Activated CD4-positive, alpha-beta T cell treated with anti-CD3 and anti-CD28 coated beads, Interleukin-2, amount 10 ng/mL, durations not matched to agents 24 days and 14 days (primary cell): ENCODE measurements around the gene DLGAP1. TPM values are rescaled to one million over a fixed set of nuclear protein-coding genes. Genes with fewer than 3 reads are reported as not detected.
"Not testable (repeated sequence)": the region's sequence is repeated elsewhere in the genome, so short reads cannot be mapped to it uniquely, and the experiment has no call there.

Source experiments
- DNase-seq: peaks from one replicate; pipeline ENCODE4 v3.0.0; 2022
- H3K27ac Mint-ChIP-seq: one replicate; pipeline ENCODE4 v1.8.0; 2022; ENCODE audit warnings: mild to moderate bottlenecking, mixed read lengths
- H3K27me3 Mint-ChIP-seq: one replicate; pipeline ENCODE4 v1.8.0; 2022; ENCODE audit warnings: mixed read lengths
- H3K36me3 Mint-ChIP-seq: one replicate; pipeline ENCODE4 v1.8.0; 2022; ENCODE audit warnings: low read depth, mild to moderate bottlenecking, mixed read lengths
- H3K4me1 Mint-ChIP-seq: one replicate; pipeline ENCODE4 v1.8.0; 2021; ENCODE audit warnings: mixed read lengths
- H3K4me3 Mint-ChIP-seq: one replicate; pipeline ENCODE4 v1.8.0; 2022; ENCODE audit warnings: mild to moderate bottlenecking, moderate library complexity, mixed read lengths
- H3K9me3 Mint-ChIP-seq: one replicate; pipeline ENCODE4 v1.8.0; 2021; ENCODE audit warnings: mixed read lengths
- intact Hi-C: fragments of 100-400 bp; cut with micrococcal nuclease; formaldehyde crosslinking; loops from one replicate; pipeline ENCODE4 v1.15.1; 2023
- total RNA-seq: library from RNA; stranded (reverse); gene quantifications from 2 replicates; pipeline ENCODE4 v1.2.3, GENCODE V29; 2022

Gene DLGAP1
- total RNA-seq, 1 donor from 2014 or later: 1.5 TPM

DNA sequence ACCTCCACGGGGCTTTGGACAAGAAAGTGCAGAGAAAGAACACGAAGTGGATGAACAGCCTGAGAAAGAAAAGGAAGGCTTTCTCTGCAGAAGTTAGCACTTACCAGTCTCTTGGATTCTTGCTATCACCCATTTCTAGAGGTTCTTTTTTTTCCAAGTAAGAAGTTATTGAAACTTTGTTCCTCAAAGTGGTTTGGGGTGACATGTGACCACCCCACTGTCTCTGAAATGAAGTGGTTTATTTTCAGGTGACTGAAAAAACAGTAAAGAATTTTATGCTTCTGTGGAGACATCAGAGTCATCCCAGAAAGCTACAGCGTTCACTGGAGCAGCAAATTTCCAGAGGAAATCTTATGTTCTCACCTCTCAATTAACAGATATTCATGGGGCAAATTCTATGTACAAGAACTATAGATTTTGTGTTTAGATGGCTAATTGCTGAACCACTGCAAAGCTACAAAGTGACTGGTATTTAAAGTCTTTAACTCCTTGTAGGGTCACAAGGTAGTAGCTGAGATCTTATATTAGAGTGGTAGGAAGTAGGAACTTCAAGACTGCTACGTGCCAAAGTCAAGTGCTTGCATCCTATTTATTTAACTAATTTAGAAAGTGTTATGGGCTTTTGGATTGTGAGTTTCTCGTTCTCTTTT is 737.6 kb downstream of the DLGAP1 start:
- intact Hi-C loops: no loop called here
- H3K4me3 Mint-ChIP-seq: no peak overlapping the region
- no peak overlapping the region for H3K27ac Mint-ChIP-seq
- no peaks in the 10 kb centered on the region for H3K36me3 Mint-ChIP-seq
- H3K27me3 Mint-ChIP-seq: peaks cover 16% of the 10 kb centered on the region
- no peaks in the 10 kb centered on the region for H3K9me3 Mint-ChIP-seq
- H3K4me1 Mint-ChIP-seq: peaks cover 3% of the 10 kb centered on the region
- no peak for DNase-seq

DNA sequence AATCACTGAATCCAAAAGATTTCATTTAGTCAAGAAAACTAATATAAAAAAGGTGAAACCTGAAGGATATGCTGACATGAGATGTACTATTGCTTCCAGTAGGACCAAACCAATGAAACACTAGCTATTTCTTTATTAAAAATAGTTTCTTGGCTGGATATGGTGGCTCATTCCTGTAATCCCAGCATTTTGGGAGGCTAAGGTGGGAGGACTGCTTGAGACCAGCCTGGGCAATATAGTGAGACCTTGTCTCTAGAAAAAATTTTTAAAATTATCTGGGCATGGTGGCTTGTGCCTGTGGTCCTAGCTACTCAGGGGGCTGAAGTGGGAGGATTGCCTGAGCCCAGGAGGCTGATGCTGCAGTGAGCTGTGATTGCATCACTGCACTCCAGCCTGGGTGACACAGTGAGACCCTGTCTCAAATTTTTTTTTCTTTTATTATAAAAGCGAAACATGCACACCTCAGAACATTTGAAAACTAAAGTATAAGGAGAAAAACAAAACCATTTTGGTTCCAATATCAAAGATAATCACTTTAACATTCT is 738.9 kb downstream of the DLGAP1 start:
- intact Hi-C loops: no loop called here
- H3K27me3 Mint-ChIP-seq: peaks cover 14% of the 10 kb centered on the region
- no peaks in the 10 kb centered on the region for H3K36me3 Mint-ChIP-seq
- DNase-seq: no peak
- H3K27ac Mint-ChIP-seq: no peak overlapping the region
- no peak overlapping the region for H3K4me3 Mint-ChIP-seq
- H3K9me3 Mint-ChIP-seq: no peaks in the 10 kb centered on the region
- peaks cover 3% of the 10 kb centered on the region for H3K4me1 Mint-ChIP-seq

DNA sequence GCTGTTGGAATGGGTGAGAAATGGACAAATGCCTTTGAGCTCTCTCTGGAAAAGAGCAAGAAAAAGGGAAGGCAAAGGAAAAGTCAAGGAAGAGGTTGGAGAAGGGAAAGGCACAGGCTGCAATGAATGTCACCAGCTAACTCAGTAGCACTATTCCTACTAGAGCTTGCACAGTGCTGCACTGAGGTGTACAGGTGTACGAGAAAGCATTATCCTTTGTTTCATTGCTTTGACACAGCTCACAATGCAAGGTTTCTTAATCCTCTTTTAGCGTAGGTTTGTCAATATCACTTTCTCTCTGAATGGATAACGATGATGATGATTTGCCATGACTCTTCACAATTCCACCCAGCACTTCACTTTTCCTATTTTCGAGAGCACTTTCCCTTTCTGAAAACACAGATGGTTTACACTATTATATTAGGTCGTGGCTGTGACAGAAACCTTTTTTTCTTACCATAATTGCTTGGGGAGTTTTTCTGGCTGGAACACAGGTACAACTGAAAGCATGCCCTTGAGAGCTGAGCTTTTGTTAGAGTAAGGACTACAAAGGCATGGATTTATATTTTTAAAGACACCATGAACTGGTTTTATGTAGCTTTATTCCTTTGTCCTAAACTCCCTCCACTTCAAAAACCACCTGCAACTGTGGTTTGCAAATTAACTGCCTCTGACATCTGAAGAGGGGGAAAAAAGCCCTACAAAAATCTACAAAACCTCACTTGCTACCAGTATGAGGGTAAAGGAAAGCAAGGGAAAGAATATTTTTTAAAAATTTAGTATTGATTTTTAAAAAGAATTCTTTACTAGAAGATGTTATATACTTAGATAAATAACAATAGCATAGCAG is 739.7 kb downstream of the DLGAP1 start:
- Mint-ChIP-seq H3K27me3 (peaks cover 13% of the 10 kb centered on the region), H3K4me3 (no peak overlapping the region), H3K4me1 (peaks cover 3% of the 10 kb centered on the region), H3K9me3 (no peaks in the 10 kb centered on the region), H3K27ac (no peak overlapping the region), H3K36me3 (no peaks in the 10 kb centered on the region)
- intact Hi-C loops: no loop called here
- no peak for DNase-seq

DNA sequence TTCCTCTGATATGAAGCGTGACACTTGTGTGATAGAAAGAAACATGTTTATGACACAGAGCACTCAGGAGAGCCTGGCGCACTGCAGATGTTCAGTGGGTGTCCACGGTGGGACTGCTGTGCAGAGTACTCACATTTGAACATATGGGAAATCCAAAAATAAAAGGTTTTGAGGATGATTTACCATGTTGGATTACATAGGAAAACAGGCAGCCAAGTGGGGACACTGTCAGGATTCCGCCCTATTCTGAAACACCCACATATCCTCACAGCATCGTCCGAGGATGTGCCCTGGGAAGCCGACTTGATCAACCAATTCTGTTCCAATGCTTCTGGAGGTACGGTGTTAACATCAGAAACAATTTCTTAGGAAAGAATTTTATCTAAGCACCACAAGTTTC is 741.4 kb downstream of the DLGAP1 start:
- intact Hi-C loops: no loop called here
- H3K36me3 Mint-ChIP-seq: no peaks in the 10 kb centered on the region
- peaks cover 17% of the 10 kb centered on the region for H3K27me3 Mint-ChIP-seq
- H3K4me3 Mint-ChIP-seq: no peak overlapping the region
- H3K27ac Mint-ChIP-seq: no peak overlapping the region
- peaks cover 3% of the 10 kb centered on the region for H3K4me1 Mint-ChIP-seq
- DNase-seq: no peak
- no peaks in the 10 kb centered on the region for H3K9me3 Mint-ChIP-seq

DNA sequence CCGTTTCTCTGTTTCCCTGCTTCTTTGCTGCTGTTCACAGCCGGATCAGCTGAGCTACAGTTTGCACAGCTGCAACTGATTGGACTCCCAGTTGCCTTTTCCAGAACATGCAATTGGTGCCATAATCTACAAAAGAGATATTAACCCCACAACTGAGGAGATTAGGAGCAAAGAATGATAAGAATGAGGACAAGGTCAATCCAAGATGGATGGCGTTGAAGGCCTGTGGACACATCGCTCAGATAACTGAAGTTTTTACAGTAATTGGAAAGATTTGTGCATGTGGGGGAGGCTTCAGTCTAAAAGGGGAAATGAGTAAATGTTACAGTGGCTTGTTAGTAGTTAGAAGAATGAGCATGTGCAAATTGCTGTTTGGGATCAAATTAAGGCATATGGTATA is 741.9 kb downstream of the DLGAP1 start:
- peaks cover 19% of the 10 kb centered on the region for H3K27me3 Mint-ChIP-seq
- no peaks in the 10 kb centered on the region for H3K36me3 Mint-ChIP-seq
- intact Hi-C loops: no loop called here
- no peak overlapping the region for H3K27ac Mint-ChIP-seq
- H3K4me3 Mint-ChIP-seq: no peak overlapping the region
- H3K4me1 Mint-ChIP-seq: peaks cover 3% of the 10 kb centered on the region
- no peak for DNase-seq
- H3K9me3 Mint-ChIP-seq: no peaks in the 10 kb centered on the region

DNA sequence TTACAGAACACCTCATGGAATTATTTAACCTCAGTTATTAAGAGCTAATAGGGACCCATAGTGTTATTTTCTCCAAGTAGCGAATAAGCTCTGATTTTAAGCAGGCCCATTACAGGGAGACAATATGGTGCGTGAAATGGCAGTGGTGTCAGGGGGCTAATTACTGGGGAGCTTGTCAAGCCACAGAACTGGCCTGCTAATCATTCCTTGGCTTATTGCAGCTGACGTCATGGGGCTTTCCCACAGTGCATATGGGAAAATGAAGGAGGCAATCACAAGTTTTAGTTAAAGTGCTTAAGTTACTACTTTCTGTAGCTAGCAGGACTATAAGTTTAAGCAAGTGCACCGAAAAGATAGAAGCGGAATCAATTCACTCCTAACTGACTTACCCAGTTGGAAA is 742.6 kb downstream of the DLGAP1 start:
- Mint-ChIP-seq H3K27me3 (peaks cover 18% of the 10 kb centered on the region), H3K27ac (no peak overlapping the region), H3K9me3 (no peaks in the 10 kb centered on the region), H3K4me1 (peaks cover 3% of the 10 kb centered on the region), H3K36me3 (no peaks in the 10 kb centered on the region), H3K4me3 (no peak overlapping the region)
- DNase-seq: no peak
- intact Hi-C loops: no loop called here

DNA sequence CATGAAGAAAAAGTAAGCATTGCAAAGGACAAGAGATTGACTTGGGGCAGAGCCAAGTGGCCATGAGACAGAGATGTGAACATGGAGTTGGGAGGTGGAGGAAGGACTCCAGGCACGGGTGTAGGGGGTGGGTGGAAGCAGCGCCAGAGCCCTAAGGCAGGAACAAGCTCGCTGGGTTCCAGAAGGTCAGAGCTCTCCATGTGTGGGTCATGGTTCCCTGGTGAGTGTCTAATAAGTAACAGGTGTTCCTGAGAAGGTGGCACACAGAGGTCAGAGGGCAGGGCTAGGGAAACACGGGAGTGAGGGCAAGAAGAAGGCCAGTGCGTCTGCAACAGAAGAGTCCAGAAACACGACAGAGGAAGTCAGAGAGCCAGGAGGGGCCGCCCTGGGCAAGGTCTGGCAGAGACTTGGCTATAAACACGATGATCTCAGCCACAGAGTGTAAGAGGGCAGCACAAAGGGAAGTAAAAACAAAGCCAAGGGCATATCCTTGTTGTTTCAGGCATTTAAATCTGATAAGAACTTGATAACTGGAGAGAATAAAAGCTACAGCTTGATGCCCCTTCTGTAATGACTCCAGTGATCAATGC is 744.3 kb downstream of the DLGAP1 start:
- peaks cover 3% of the 10 kb centered on the region for H3K4me1 Mint-ChIP-seq
- no peaks in the 10 kb centered on the region for H3K36me3 Mint-ChIP-seq
- no peak overlapping the region for H3K4me3 Mint-ChIP-seq
- intact Hi-C loops: no loop called here
- H3K9me3 Mint-ChIP-seq: no peaks in the 10 kb centered on the region
- peaks cover 18% of the 10 kb centered on the region for H3K27me3 Mint-ChIP-seq
- no peak for DNase-seq
- H3K27ac Mint-ChIP-seq: no peak overlapping the region

DNA sequence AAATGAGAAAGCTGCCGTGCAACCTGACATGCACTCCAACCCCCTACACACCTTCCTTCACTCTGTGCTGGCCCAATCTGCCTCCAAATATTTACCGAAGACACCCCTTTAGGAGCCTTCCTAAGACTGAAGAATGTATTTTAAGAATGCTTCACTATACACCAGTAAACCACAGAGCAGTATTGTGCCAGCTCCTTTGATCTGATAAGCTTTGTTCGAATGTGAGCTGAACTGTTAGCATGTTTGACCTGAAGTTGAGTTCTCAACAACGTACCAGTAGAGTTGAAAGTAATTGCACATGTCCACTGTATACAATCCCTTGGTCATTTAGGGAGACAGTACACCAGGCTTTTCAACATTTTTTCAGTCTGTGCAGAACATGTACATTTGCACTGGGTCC is 745.9 kb downstream of the DLGAP1 start:
- H3K4me3 Mint-ChIP-seq: no peak overlapping the region
- H3K9me3 Mint-ChIP-seq: no peaks in the 10 kb centered on the region
- intact Hi-C loops: no loop called here
- H3K27ac Mint-ChIP-seq: no peak overlapping the region
- peaks cover 11% of the 10 kb centered on the region for H3K27me3 Mint-ChIP-seq
- no peaks in the 10 kb centered on the region for H3K36me3 Mint-ChIP-seq
- DNase-seq: no peak
- no peaks in the 10 kb centered on the region for H3K4me1 Mint-ChIP-seq

DNA sequence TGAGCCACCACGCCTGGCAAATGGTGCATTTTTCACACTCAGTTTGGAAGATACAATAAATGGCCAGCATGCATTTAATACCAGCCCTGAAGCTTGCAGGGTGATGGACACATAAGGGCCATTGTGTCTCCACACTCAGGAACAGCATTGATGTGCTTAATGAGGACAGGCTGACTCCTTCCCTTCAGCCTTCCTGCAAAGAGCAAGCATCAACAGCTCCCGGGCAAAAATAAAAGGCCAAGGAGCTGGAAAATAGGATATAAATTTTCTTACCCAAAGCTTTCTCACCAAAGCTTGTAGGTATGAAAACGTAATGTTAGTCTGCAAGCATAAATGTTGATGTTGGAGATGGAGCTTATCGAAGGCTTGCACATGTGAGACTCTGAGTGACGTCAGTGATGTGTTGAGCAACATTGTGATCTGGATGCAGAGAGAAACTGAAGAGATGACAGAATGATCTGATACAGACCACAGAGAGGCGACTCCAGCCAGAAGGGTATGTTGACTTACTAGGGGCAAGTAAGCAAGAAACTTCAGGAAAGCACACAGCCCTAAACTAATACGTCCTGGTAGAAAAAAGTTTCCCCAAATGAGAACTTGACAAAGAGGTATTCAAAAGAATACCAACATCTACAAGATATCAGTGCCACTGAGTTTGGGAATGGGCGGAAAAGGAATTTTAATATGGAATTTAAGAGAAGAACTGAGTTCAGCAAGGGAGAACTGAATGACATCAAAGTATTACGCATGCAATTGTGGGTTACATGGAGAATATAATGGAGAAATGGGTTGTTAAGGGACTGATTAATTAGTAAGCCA is 748.6 kb downstream of the DLGAP1 start:
- intact Hi-C loops: no loop called here
- Mint-ChIP-seq H3K27ac (no peak overlapping the region), H3K36me3 (no peaks in the 10 kb centered on the region), H3K4me3 (no peak overlapping the region), H3K9me3 (no peaks in the 10 kb centered on the region), H3K27me3 (peaks cover 27% of the 10 kb centered on the region), H3K4me1 (peaks cover 3% of the 10 kb centered on the region)
- no peak for DNase-seq

DNA sequence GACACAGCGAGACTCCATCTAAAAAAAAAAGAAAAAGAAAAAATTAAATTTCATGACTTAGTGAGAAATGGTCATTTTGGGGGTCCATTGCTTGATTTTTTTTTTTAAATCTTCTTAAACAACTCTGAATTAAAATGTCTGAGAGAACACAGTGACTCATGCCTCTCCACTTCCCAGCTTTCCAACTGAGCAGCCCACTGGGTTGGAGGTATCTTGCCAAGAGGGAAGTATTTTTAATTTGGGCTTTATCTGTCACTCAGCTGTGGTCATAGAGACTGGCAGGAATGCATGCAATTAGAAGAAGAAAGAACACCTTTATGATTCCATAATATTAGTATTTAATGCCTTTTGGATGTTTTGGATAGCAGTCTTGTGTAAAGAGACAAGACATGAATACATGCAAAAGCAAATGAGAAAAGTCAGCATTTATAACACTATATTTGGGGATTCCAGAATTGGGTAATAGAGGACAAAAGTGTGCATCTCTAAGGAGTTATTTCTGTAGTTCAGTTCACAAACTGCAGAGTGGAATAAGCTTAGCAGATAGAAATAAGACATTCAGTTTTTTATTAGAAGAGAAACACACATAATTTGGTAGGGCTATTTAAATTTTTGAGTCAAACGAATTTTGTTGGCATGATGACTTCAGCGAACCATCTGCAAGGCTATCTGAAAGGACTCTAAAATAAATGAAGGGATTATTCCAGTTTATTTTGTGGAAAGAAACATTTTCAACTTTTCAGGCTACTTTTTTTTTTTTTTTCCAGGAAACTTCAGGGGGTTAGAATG is 750.4 kb downstream of the DLGAP1 start:
- peaks cover 26% of the 10 kb centered on the region for H3K27me3 Mint-ChIP-seq
- no peak overlapping the region for H3K27ac Mint-ChIP-seq
- no peak overlapping the region for H3K4me3 Mint-ChIP-seq
- DNase-seq: no peak
- no peaks in the 10 kb centered on the region for H3K36me3 Mint-ChIP-seq
- no peaks in the 10 kb centered on the region for H3K9me3 Mint-ChIP-seq
- intact Hi-C loops: no loop called here
- H3K4me1 Mint-ChIP-seq: peaks cover 3% of the 10 kb centered on the region

DNA sequence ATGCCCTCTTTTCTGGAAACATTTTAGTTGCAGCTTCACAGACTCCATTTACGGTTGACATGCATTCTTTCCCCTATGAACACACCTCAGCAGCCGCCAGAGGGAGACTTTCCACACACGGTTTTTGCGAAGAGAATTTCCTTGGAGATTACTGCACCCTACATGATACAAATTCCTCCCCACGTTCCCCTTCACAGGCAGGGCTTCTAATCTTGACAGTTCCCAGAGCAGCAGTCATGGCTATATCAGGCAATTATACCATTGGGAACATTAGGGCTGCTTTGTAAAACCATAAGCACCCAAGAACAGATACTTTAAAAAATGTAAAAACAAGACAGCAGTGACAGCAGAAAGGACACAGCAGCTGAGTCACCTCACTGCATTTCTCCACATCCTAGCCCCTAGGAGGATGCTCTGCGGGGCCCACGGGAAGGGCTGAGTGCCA is 751.4 kb downstream of the DLGAP1 start:
- Mint-ChIP-seq H3K4me3 (no peak overlapping the region), H3K4me1 (peaks cover 3% of the 10 kb centered on the region), H3K27ac (no peak overlapping the region), H3K36me3 (no peaks in the 10 kb centered on the region), H3K9me3 (no peaks in the 10 kb centered on the region), H3K27me3 (peaks cover 28% of the 10 kb centered on the region)
- DNase-seq: peak; percentile 70
- intact Hi-C loops: no loop called here

DNA sequence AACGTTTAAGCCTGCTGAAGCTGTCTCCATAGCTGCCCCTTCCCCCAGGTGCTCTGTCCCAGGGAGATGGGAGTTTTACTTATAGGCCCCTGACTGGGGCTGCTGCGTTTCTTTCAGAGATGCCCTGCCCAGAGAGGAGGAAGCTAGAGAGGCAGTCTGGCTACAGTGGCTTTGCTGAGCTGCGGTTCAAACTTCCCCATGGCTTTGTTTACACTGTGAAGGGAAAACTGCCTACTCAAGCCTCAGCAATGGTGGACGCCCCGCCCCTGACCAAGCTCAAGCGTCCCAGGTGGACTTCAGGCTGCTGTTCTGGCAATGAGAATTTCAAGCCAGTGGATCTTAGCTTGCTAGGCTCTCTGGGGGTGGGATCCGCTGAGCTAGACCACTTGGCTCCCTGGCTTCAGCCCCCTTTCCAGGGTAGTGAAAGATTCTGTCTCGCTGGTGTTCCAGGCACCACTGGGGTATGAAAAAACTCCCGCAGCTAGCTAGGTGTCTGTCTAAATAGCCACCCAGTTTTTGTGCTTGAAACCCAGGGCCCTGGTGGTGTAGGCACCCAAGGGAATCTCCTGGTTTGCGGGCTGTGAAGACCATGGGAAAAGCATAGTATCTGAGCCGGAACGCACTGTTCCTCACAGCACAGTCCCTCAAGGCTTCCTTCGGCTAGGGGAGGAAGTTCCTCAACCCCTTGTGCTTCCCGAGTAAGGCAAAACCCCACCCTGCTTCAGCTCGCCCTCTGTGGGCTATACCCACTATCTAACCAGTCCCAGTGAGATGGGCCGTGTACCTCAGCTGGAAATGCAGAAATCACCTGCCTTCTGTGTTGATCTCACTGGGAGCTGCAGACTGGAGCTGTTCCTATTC is 755.2 kb downstream of the DLGAP1 start:
- H3K27me3 Mint-ChIP-seq: peaks cover 41% of the 10 kb centered on the region
- DNase-seq, intact Hi-C loops, H3K27ac Mint-ChIP-seq, H3K9me3 Mint-ChIP-seq, H3K36me3 Mint-ChIP-seq, H3K4me1 Mint-ChIP-seq, H3K4me3 Mint-ChIP-seq: not testable (repeated sequence)
